Neuron (in vitro differentiated cells): ENCODE results near the gene PTPRO.

Experiments used
- H2AFZ ChIP-seq: one replicate; pipeline ENCODE4 v1.6.1; 2013; ENCODE audit warnings: low read depth, mild to moderate bottlenecking, inconsistent platforms, low read length, moderate library complexity
- H3K27me3 ChIP-seq: one replicate; pipeline ENCODE4 v1.6.1; 2013; ENCODE audit warnings: low read length; ENCODE audit not compliant: insufficient read depth
- H3K36me3 ChIP-seq: one replicate; pipeline ENCODE4 v1.6.1; 2013; ENCODE audit warnings: low read length; ENCODE audit not compliant: insufficient read depth
- H3K4me1 ChIP-seq: one replicate; pipeline ENCODE4 v1.6.1; 2013; ENCODE audit warnings: low read length; ENCODE audit not compliant: insufficient read depth
- H3K4me3 ChIP-seq: 2 replicates; pipeline ENCODE4 v1.5.1; 2013; ENCODE audit warnings: mild to moderate bottlenecking, low read length, moderate library complexity
- H3K9me3 ChIP-seq: one replicate; pipeline ENCODE4 v1.6.1; 2013; ENCODE audit warnings: low read length

The PTPRO gene

GRCh38 chr12:15540469-15540872, 218.2 kb downstream of the PTPRO start:
- Histone ChIP-seq H3K9me3 (no peaks in the 10 kb centered on the region), H3K36me3 (no peaks in the 10 kb centered on the region), H3K4me3 (no peak overlapping the region), H3K27me3 (no peaks in the 10 kb centered on the region), H2AFZ (no peak overlapping the region), H3K4me1 (no peaks in the 10 kb centered on the region)

GRCh38 chr12:15541996-15542631, 219.8 kb downstream of the PTPRO start:
- Histone ChIP-seq H2AFZ (no peak overlapping the region), H3K27me3 (no peaks in the 10 kb centered on the region), H3K36me3 (no peaks in the 10 kb centered on the region), H3K4me1 (no peaks in the 10 kb centered on the region), H3K9me3 (no peaks in the 10 kb centered on the region), H3K4me3 (no peak overlapping the region)

GRCh38 chr12:15543347-15543746, 221.0 kb downstream of the PTPRO start:
- H3K4me3 ChIP-seq = no peak overlapping the region
- no peaks in the 10 kb centered on the region for H3K27me3 ChIP-seq
- no peaks in the 10 kb centered on the region for H3K36me3 ChIP-seq
- H3K4me1 ChIP-seq = no peaks in the 10 kb centered on the region
- H3K9me3 ChIP-seq = no peaks in the 10 kb centered on the region
- no peak overlapping the region for H2AFZ ChIP-seq

GRCh38 chr12:15544589-15544988, 222.3 kb downstream of the PTPRO start:
- no peaks in the 10 kb centered on the region for H3K9me3 ChIP-seq

GRCh38 chr12:15545334-15545733, 223.0 kb downstream of the PTPRO start:
- H3K36me3 ChIP-seq = no peaks in the 10 kb centered on the region
- no peak overlapping the region for H2AFZ ChIP-seq
- no peak overlapping the region for H3K4me3 ChIP-seq
- H3K27me3 ChIP-seq = no peaks in the 10 kb centered on the region
- no peaks in the 10 kb centered on the region for H3K9me3 ChIP-seq
- no peaks in the 10 kb centered on the region for H3K4me1 ChIP-seq

More at GRCh38 chr12:15544589-15544988, 222.3 kb downstream of the PTPRO start:
- Histone ChIP-seq H3K4me3 (no peak overlapping the region), H2AFZ (no peak overlapping the region), H3K27me3 (no peaks in the 10 kb centered on the region), H3K4me1 (no peaks in the 10 kb centered on the region), H3K36me3 (no peaks in the 10 kb centered on the region)

GRCh38 chr12:15546102-15546701, 223.9 kb downstream of the PTPRO start:
- Histone ChIP-seq H2AFZ (no peak overlapping the region), H3K9me3 (no peaks in the 10 kb centered on the region), H3K36me3 (no peaks in the 10 kb centered on the region), H3K27me3 (no peaks in the 10 kb centered on the region), H3K4me3 (no peak overlapping the region), H3K4me1 (no peaks in the 10 kb centered on the region)

- Histone ChIP-seq H3K4me1 (no peaks in the 10 kb centered on the region), H3K27me3 (no peaks in the 10 kb centered on the region), H3K9me3 (no peaks in the 10 kb centered on the region), H3K4me3 (no peak overlapping the region), H3K36me3 (no peaks in the 10 kb centered on the region), H2AFZ (no peak overlapping the region)
Measured at GRCh38 chr12:15547063-15547462, 224.8 kb downstream of the PTPRO start.

- H3K9me3 ChIP-seq = no peaks in the 10 kb centered on the region
- no peaks in the 10 kb centered on the region for H3K36me3 ChIP-seq
- H3K4me1 ChIP-seq = no peaks in the 10 kb centered on the region
- H2AFZ ChIP-seq = no peak overlapping the region
- no peak overlapping the region for H3K4me3 ChIP-seq
- no peaks in the 10 kb centered on the region for H3K27me3 ChIP-seq
Measured at GRCh38 chr12:15547691-15548090, 225.4 kb downstream of the PTPRO start.

GRCh38 chr12:15550793-15551192, 228.5 kb downstream of the PTPRO start:
- Histone ChIP-seq H3K36me3 (no peaks in the 10 kb centered on the region), H3K27me3 (no peaks in the 10 kb centered on the region), H3K4me3 (no peak overlapping the region), H2AFZ (no peak overlapping the region), H3K4me1 (no peaks in the 10 kb centered on the region), H3K9me3 (no peaks in the 10 kb centered on the region)

GRCh38 chr12:15555446-15555845, 233.1 kb downstream of the PTPRO start:
- H3K4me1 ChIP-seq = no peaks in the 10 kb centered on the region

GRCh38 chr12:15556411-15557102, 234.2 kb downstream of the PTPRO start:
- H3K4me1 ChIP-seq = no peaks in the 10 kb centered on the region
- H3K9me3 ChIP-seq = no peaks in the 10 kb centered on the region
- H3K27me3 ChIP-seq = no peaks in the 10 kb centered on the region
- no peak overlapping the region for H3K4me3 ChIP-seq
- H3K36me3 ChIP-seq = no peaks in the 10 kb centered on the region
- no peak overlapping the region for H2AFZ ChIP-seq

More at GRCh38 chr12:15555446-15555845, 233.1 kb downstream of the PTPRO start:
- Histone ChIP-seq H3K36me3 (no peaks in the 10 kb centered on the region), H3K27me3 (no peaks in the 10 kb centered on the region), H2AFZ (no peak overlapping the region), H3K9me3 (no peaks in the 10 kb centered on the region), H3K4me3 (no peak overlapping the region)

GRCh38 chr12:15558915-15559528, 236.7 kb downstream of the PTPRO start:
- Histone ChIP-seq H3K36me3 (no peaks in the 10 kb centered on the region), H3K4me3 (no peak overlapping the region), H3K4me1 (no peaks in the 10 kb centered on the region), H2AFZ (no peak overlapping the region), H3K27me3 (no peaks in the 10 kb centered on the region), H3K9me3 (no peaks in the 10 kb centered on the region)

- no peak overlapping the region for H3K4me3 ChIP-seq
- no peaks in the 10 kb centered on the region for H3K27me3 ChIP-seq
- no peaks in the 10 kb centered on the region for H3K9me3 ChIP-seq
- H2AFZ ChIP-seq = no peak overlapping the region
- H3K4me1 ChIP-seq = no peaks in the 10 kb centered on the region
- no peaks in the 10 kb centered on the region for H3K36me3 ChIP-seq
Measured at GRCh38 chr12:15561396-15561795, 239.1 kb downstream of the PTPRO start.
